ENCODE data around the gene PPP1R36.
A peak's percentile ranks its signal among the peaks of the same experiment; 100 is the strongest.
"Not testable (repeated sequence)": the region's sequence is repeated elsewhere in the genome, so short reads cannot be mapped to it uniquely, and the experiment has no call there.

Gene PPP1R36

DNA sequence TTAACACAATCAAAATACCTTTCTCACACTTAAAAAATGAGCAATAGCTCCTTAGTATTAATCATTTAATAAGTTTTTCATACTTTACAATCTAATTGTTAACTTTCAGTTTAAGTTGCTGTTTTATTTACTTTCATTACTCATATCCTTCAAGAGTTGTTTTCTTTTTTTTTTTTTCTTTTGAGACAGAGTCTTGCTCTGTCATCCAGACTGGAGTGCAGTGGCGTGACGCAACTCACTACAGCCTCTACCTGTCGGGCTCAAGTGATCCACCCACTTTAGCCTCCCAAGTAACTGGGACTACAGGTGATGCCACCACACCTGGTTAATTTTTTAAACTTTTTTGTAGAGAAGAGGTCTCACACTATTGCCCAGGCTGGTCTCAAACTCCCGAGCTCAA lies 29.1 kb upstream of the PPP1R36 start:
- DNase-seq (ENCODE audit: low spot score) = no peak

DNA sequence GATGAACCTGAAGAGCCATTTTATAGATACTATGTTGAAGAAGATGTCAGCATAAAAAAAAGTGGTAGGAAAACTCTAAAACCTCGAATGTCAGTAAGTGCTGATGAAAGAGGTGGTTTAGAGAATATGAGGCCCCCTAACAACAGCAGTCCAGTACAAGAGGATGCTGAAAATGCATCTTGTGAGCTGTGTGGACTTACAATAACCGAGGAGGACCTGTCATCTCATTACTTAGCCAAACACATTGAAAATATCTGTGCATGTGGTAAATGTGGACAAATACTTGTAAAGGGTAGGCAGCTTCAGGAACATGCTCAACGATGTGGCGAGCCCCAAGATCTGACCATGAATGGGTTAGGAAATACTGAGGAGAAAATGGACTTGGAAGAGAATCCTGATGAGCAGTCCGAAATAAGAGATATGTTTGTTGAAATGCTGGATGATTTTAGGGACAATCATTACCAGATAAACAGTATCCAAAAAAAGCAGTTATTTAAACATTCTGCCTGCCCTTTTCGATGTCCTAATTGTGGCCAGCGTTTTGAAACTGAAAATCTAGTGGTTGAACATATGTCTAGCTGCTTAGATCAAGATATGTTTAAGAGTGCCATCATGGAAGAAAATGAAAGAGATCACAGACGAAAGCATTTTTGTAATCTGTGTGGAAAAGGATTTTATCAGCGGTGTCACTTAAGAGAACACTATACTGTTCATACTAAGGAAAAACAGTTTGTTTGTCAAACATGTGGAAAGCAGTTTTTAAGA lies 27.0 kb upstream of the PPP1R36 start:
- DNase-seq (ENCODE audit: low spot score) = no peak

DNA sequence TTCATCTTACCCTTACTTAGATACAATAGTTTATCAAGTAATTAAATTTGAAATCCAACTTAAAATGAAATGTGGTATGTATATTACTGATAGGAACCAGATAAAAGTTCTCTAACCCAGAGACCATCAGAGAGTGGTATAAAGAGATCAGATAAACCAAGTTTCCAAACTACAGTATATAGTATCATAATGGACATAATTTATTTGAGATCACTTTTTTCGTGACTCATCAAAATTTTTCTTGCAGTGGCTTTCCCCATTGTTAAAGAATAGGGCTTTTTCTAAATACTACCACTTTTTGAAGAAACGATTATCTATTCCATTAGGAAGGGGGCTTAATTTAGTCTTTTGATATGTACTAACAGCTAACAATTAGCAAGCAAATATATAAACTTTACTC lies 24.4 kb upstream of the PPP1R36 start:
- no peak for DNase-seq (ENCODE audit: low spot score)

DNA sequence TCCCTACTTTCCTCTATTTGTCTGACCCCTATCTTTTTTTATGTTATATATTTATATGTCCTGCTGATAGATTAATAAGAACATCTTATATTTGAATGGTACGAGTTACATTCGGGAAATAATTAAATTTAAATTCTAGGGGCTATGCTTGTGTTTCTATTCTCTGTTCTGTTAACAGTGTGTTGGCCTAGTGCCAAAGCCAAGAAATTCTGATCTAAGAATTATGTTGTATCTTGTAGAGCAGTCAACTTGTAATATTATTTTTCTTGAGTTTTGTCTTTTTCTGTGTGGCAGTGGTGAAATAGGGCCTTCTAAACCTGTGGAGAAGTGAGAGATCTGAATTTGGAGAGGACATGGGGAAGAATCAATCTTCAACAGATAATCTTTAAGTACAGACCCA lies 18.2 kb upstream of the PPP1R36 start:
- DNase-seq (ENCODE audit: low spot score) = no peak

DNA sequence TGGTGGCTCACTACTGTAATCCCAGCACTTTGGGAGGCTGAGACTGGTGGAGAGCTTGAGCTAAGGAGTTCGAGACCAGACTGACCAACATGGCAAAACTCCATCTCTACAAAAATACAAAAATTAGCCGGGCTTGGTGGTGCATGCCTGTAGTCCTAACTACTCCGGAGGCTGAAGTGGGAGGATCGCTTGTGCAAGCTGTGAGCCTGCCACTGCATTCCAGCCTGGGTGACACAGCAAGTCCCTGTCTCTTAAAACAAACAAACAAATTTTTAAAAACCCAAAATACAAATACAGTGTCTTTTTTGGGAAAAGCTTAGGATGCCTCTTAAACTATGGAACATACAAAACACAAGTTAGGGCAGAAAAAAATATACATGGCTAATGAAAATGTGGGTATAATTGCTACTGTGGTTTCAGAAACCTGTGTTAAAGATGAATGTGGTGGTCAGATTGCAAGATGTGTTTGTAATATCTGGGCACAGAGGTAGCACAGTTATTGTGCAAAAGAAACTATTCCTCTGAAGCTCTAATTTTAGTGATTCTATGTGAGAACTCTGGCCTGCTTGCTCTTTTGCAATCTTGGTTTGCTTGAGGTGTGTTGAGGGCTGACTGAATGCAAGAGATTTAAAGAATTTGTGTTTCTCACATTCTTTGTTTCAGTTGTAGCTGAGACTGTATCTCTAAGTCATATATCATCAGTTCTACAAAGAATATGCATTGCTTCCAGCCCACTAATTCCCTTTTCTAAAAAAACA lies 13.1 kb upstream of the PPP1R36 start:
- no peak for DNase-seq (ENCODE audit: low spot score)

DNA sequence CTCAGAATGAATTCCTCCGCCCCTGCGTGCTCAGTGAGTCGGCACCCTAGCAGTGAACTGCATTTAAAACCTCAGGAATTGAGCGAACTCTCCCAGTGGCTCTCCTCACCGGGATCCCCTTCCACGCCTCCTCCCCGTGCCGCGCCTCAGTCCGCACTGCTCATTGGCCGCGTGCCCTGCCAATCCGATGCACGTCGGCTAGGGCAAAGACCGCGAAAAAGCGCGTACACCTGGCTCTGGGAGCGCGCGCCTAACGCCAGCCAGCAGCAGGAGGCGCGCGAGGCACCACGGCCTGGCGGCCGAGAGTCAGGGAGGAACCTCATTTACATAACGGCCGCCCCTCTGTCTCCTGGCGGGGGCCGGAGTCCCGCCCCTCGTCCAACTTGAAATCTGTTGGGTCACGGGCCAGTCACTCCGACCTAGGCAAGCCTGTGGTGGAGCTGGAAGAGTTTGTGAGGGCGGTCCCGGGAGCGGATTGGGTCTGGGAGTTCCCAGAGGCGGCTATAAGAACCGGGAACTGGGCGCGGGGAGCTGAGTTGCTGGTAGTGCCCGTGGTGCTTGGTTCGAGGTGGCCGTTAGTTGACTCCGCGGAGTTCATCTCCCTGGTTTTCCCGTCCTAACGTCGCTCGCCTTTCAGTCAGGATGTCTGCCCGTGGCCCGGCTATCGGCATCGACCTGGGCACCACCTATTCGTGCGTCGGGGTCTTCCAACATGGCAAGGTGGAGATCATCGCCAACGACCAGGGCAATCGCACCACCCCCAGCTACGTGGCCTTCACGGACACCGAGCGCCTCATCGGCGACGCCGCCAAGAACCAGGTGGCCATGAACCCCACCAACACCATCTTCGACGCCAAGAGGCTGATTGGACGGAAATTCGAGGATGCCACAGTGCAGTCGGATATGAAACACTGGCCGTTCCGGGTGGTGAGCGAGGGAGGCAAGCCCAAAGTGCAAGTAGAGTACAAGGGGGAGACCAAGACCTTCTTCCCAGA lies 9.3 kb upstream of the PPP1R36 start, which contains the start of gene HSPA2:
HSPA2 (plus strand) TSS at position 534 of the 995 bp plus-strand sequence; CDS start at position 643, 109 bp downstream.
- peak; percentile 95 for DNase-seq (ENCODE audit: low spot score)

DNA sequence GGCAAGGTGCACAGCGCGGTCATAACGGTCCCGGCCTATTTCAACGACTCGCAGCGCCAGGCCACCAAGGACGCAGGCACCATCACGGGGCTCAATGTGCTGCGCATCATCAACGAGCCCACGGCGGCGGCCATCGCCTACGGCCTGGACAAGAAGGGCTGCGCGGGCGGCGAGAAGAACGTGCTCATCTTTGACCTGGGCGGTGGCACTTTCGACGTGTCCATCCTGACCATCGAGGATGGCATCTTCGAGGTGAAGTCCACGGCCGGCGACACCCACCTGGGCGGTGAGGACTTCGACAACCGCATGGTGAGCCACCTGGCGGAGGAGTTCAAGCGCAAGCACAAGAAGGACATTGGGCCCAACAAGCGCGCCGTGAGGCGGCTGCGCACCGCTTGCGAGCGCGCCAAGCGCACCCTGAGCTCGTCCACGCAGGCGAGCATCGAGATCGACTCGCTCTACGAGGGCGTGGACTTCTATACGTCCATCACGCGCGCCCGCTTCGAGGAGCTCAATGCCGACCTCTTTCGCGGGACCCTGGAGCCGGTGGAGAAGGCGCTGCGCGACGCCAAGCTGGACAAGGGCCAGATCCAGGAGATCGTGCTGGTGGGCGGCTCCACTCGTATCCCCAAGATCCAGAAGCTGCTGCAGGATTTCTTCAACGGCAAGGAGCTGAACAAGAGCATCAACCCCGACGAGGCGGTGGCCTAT lies 8.3 kb upstream of the PPP1R36 start:
- DNase-seq (ENCODE audit: low spot score) = no peak

DNA sequence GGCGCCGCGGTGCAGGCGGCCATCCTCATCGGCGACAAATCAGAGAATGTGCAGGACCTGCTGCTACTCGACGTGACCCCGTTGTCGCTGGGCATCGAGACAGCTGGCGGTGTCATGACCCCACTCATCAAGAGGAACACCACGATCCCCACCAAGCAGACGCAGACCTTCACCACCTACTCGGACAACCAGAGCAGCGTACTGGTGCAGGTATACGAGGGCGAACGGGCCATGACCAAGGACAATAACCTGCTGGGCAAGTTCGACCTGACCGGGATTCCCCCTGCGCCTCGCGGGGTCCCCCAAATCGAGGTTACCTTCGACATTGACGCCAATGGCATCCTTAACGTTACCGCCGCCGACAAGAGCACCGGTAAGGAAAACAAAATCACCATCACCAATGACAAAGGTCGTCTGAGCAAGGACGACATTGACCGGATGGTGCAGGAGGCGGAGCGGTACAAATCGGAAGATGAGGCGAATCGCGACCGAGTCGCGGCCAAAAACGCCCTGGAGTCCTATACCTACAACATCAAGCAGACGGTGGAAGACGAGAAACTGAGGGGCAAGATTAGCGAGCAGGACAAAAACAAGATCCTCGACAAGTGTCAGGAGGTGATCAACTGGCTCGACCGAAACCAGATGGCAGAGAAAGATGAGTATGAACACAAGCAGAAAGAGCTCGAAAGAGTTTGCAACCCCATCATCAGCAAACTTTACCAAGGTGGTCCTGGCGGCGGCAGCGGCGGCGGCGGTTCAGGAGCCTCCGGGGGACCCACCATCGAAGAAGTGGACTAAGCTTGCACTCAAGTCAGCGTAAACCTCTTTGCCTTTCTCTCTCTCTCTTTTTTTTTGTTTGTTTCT lies 7.6 kb upstream of the PPP1R36 start:
- DNase-seq (ENCODE audit: low spot score) = no peak

DNA sequence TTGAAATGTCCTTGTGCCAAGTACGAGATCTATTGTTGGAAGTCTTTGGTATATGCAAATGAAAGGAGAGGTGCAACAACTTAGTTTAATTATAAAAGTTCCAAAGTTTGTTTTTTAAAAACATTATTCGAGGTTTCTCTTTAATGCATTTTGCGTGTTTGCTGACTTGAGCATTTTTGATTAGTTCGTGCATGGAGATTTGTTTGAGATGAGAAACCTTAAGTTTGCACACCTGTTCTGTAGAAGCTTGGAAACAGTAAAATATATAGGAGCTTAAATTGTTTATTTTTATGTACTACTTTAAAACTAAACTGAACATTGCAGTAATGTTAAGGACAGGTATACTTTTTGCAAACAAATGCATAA lies 6.9 kb upstream of the PPP1R36 start:
- no peak for DNase-seq (ENCODE audit: low spot score)

DNA sequence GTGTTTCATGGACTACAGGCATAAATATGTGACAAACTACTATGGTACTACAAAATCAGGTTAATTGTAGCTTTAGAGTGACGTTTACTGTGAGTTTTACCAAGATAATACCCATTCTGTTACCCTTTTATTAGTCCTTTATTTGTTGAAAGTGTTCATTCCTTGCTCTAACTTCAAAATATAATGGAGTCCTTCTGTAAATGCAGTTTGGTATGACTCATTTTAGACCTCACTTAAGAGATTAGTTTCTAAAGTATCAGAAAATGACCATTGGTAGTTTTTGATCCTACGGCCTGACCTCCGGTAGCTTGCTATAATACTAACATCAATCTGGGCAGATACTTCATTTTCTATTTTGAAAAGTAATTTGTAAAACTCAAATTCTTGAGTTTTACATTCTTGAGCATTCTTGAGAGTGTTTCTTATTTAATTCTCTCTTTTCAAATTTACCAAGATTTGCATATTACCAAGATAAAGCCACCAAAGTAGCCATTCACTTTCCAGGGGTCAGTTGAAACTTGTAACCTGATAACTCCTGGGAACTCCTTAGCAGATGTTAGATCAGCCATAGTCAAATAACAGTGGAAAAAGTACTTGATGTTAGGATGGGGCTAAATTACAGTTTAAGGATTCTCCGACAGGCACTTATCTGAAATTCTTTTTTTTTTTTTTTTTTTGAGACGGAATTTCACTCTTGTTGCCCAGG lies 5.0 kb upstream of the PPP1R36 start:
- no peak for DNase-seq (ENCODE audit: low spot score)

DNA sequence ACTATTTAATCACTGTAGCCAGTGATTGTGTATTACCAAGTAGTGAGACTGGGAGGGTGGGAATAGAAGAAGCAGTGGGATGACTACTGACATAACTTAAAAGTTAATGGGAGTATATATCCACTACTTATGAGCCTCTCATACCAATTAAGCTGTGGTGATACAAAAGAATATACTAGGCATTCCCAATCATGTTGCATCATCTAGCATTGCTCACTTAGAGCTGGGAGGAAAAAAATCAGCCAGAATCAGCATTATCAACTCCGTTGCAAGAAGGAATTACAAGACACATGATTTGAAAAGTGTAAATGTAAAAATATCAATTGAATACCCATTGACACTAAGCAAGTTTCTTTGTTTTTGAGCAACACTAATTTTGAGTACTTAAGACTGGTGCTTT lies 745 bp upstream of the PPP1R36 start:
- no peak for DNase-seq (ENCODE audit: low spot score)

DNA sequence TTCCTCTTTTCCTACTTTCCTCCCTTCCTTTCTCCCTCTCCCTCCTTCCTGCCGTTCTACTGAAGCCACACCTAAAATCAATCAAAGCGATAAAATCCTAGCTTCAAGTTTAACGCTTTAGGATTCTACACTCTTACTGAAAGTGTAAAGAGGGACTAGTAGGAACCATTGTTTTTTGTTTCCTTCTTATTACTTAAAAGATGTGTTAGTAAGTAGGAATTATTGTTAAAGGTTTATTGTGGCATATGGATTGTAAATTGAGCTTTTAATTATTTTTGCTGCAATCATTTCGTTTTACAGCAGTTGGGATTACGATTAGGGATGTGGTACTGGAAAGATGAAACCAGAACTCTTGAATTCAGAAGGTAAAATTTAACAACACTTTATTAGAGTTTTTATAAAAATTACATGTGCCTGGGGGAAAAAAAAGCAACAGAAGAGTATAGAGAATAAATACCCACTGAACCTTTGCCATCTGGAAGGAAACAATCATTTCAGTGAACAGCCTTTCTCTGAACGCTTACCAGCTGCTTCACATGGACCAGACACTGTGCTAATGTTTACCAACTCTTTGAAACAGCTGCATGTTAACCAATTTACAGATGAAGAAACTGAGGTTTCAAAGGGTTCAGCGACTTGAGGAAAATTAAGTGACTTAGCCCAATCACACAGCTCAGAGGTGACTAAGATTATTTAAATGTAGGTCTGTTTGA lies 1.0 kb downstream of the PPP1R36 start:
- no peak for DNase-seq (ENCODE audit: low spot score)

DNA sequence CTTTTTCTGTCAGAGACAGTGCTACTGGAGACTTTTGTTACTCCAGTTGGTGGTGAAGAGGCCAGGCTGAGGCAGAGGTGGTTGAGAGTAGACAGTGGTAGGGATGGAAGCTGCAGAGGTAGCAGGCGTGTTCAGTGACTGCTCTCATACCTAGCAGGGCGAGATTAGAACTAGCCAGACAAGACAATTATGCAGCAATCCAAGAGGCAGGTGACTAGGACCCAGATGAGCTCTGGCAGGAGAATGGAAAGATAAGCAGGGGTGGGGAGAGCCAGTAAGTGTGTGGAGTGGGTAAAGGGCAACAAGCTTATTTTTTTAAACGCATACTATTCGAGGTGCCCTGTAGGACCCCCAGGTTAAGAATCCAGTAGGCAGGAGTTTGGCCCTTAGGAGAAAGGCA lies 4.8 kb downstream of the PPP1R36 start:
- no peak for DNase-seq (ENCODE audit: low spot score)

DNA sequence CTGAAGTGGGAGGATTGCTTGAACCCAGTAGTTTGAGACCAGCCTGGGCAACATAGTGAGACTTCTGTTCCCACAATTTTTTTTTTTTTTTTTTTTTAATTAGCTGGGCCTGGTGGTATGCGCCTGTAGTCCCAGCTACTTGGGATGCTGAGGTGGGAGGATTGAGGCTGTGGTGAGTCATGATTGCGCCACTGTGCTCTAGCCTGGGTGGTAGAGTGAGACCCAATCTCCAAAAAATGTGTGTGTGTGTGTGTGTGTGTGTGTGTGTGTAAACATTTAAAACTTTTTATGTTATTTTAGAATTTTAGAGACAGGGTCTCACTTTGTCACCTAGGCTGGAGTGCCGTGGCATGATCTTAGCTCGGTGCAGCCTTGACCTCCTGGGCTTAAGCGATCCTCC lies 6.8 kb downstream of the PPP1R36 start:
- no peak for DNase-seq (ENCODE audit: low spot score)

DNA sequence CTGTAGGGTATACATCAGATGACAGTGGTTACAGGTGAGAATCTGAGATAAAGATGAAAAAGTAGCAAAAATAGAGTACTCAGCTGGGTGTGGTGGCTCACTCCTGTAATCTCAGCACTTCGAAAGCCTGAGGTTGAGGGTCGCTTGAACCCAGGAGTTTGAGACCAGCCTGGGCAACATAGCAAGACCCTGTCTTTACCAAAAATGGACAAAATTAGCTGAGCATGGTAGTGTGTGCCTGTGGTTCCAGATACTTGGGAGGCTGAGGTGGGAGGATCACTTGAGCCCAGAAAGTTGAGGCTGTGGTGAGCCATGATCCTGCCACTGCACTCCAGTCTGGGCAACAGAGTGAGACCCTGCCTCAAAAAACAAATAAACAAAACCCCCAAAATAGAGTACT lies 8.5 kb downstream of the PPP1R36 start:
- DNase-seq (ENCODE audit: low spot score) = not testable (repeated sequence)

DNA sequence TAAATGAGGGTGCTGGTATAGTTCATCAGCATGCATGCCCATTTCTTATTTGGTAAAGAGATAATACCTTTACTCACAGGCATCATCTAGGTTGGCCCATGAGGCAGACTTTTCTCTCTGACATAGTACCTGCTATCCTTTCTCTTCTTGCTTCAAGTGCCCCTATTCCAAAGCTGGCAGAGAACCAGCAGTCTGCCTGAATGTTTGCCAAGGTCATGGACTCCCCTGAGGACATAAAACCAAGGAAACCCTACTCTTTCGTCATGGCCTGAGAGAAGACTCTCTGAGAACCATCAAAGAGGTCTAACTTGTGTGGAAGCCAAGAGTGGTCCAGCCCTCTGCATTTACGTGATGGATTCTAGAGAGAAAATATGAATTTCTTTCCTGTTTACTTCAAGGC lies 11.9 kb downstream of the PPP1R36 start:
- no peak for DNase-seq (ENCODE audit: low spot score)

DNA sequence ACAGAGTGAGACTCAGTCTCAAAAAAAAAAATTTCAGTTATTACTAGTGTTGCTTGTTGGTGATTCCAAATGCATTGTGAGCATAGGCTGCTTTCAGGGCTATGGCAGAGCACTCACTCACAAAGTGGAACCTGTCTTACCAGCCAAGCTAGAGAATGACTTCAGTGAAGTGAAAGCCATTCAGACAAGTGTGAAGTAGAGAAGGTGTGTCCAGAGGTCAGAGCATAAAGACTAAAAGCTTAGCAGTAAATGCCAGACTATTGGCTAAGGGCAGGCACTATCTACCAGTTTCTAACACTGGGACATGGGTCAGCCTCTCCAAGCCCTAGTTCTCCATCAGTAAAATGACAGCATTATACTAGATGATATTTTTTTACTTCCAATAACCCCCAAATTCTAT lies 12.7 kb downstream of the PPP1R36 start:
- no peak for DNase-seq (ENCODE audit: low spot score)

DNA sequence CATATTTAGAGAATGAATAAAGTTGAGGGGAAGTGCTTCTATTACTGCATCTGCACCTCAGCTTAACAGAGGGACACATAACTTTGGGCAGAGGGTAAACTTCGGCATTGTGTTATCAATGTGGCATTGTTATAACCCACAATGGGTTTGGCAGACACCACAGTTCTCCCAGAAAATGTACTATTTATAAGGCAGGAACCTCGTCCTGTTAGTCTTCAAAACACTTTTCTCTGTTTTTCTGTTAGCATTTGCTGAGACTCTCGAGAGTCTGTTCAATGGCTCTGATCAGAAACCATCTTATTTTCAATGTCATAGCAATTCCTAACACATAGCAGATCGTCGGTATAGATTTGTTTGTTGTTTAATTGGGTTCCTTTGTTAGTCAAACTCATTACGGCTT lies 13.9 kb downstream of the PPP1R36 start:
- no peak for DNase-seq (ENCODE audit: low spot score)

DNA sequence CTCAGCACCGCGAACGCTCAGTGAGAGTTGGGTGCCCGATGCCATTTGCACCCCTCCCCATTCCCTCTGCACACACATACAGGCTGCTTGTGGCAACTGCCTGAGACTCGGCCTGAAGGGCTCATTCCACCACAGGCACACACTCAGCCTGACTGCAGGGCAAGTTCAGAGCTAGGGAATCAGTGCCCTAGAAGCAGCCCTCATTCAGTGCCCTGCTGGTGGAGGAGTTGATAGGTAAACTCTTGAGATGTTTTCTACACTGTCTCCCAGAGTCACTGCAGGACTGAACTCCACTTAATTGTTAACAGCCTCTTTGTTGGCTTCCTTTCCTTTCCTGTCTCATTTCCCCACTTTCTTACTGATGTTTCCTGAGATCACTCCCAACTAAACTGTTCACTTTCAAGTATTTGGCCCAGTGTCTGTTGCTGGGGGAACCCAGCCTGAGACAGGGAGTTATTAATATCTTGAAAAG lies 16.9 kb downstream of the PPP1R36 start:
- no peak for DNase-seq (ENCODE audit: low spot score)

All from hematopoietic multipotent progenitor cell treated with erythropoietin and hydrocortisone succinate and interleukin-3 and kit ligand, for 15 days (in vitro differentiated cells).